K562 (cell line): Measurements from ENCODE around the gene ICAM2. TPM values are rescaled to one million over a fixed set of nuclear protein-coding genes. Genes with fewer than 3 reads are reported as not detected.
A peak's percentile ranks its signal among the peaks of the same experiment; 100 is the strongest.

Experiments
- CEBPZ ChIP-seq: fragments of 150-350 bp; IDR thresholded peaks from 2 replicates; pipeline ENCODE4 v1.6.1; 2014; ENCODE audit warnings: low read depth, mild to moderate bottlenecking, low read length, borderline replicate concordance
- CHCHD3 ChIP-seq: fragments of 250-450 bp; sonication (Bioruptor Pico); IDR thresholded peaks from 2 replicates; pipeline ENCODE4 v2.1.2; 2022; ENCODE audit warnings: mild to moderate bottlenecking
- ELK1 ChIP-seq: sonication (generic); formaldehyde crosslinking; IDR thresholded peaks from 2 replicates; pipeline ENCODE4 v1.8.1; 2022; ENCODE audit warnings: missing genetic modification reagents
- FOXA1 ChIP-seq: fragments of 450-650 bp; IDR thresholded peaks from 2 replicates; pipeline ENCODE4 v1.6.1; 2016; ENCODE audit warnings: mild to moderate bottlenecking, borderline replicate concordance
- HNRNPH1 ChIP-seq: fragments of 200-400 bp; formaldehyde crosslinking; optimal IDR thresholded peaks from 2 replicates; pipeline ENCODE3; 2017; ENCODE audit warnings: low read depth, mild to moderate bottlenecking, low read length, moderate library complexity
- HNRNPLL ChIP-seq: fragments of 200-400 bp; formaldehyde crosslinking; IDR thresholded peaks from 2 replicates; pipeline ENCODE4 v1.6.1; 2017; ENCODE audit warnings: low read length, low read depth, mild to moderate bottlenecking; ENCODE audit not compliant: poor library complexity, severe bottlenecking
- ID3 ChIP-seq, 2 experiments: fragments of 250-450 bp in 1 of 2; fragments of 450-650 bp in 1 of 2; sonication (Bioruptor Pico) in 1 of 2; IDR thresholded peaks; 2 replicates each; pipeline versions ENCODE4 v1.6.1 to v1.8.0; 2016 to 2021; ENCODE audit warnings: mild to moderate bottlenecking in 2 of 2, moderate library complexity in 2 of 2, missing compliant biosample characterization in 1 of 2, missing genetic modification characterization in 1 of 2
- MXD1 ChIP-seq: fragments of 250-450 bp; sonication (Bioruptor Pico); IDR thresholded peaks from 2 replicates; pipeline ENCODE4 v1.8.0; 2021; ENCODE audit warnings: borderline replicate concordance, mild to moderate bottlenecking, moderate library complexity; ENCODE audit not compliant: poor library complexity, severe bottlenecking
- NR0B1 ChIP-seq: fragments of 450-650 bp; IDR thresholded peaks from one replicate; pipeline ENCODE4 v1.6.1; 2018; ENCODE audit warnings: mild to moderate bottlenecking, moderate library complexity; ENCODE audit not compliant: partially characterized antibody
- NRF1 ChIP-seq, 2 experiments: fragments of 450-650 bp; IDR thresholded peaks in 1 of 2; conservative IDR thresholded peaks in 1 of 2; 2 replicates each; pipeline ENCODE4 v1.6.1; 2014; ENCODE audit warnings: mild to moderate bottlenecking in 2 of 2
- RBM22 ChIP-seq: fragments of 200-400 bp; formaldehyde crosslinking; IDR thresholded peaks from 2 replicates; pipeline ENCODE4 v1.6.1; 2018; ENCODE audit warnings: low read length, low read depth; ENCODE audit not compliant: poor library complexity, severe bottlenecking
- STAT5A ChIP-seq: IDR thresholded peaks from 2 replicates; pipeline ENCODE4 v1.6.1; 2012; ENCODE audit warnings: low read length, inconsistent platforms, borderline replicate concordance
- TBP ChIP-seq: optimal IDR thresholded peaks from 2 replicates; pipeline ENCODE3; 2011; ENCODE audit warnings: low read depth, low read length, improper control_type of control experiment
- U2AF2 ChIP-seq: fragments of 200-400 bp; formaldehyde crosslinking; optimal IDR thresholded peaks from 2 replicates; pipeline ENCODE3; 2017; ENCODE audit warnings: low read depth, mild to moderate bottlenecking, low read length
- ZNF274 ChIP-seq: IDR thresholded peaks from 2 replicates; pipeline ENCODE4 v1.6.1; 2011; ENCODE audit warnings: low read depth, mild to moderate bottlenecking, low read length, moderate library complexity, borderline replicate concordance
- ZNF354B ChIP-seq: fragments of 250-450 bp; sonication (Bioruptor Pico); IDR thresholded peaks from 2 replicates; pipeline ENCODE4 v1.4.0; 2020
- ZNF431 ChIP-seq: sonication (generic); formaldehyde crosslinking; IDR thresholded peaks from 2 replicates; pipeline ENCODE4 v1.8.0; 2022; ENCODE audit warnings: mild to moderate bottlenecking, missing genetic modification reagents
- ZNF512 ChIP-seq: IDR thresholded peaks from 2 replicates; pipeline ENCODE4 v1.6.1; 2016; ENCODE audit warnings: missing genetic modification characterization, missing compliant biosample characterization
- ZNF644 ChIP-seq: fragments of 200-800 bp; sonication (Bioruptor generic); IDR thresholded peaks from 2 replicates; pipeline ENCODE4 v1.6.1; 2016; ENCODE audit warnings: low read depth, missing genetic modification characterization, missing compliant biosample characterization
- polyA plus RNA-seq, 8 experiments: library from polyadenylated mRNA; depleted of rRNA in 4 of 8; stranded (reverse) in 5 of 8; unstranded in 3 of 8; fragments of >200 nt; fragmentation: Nextera tagmentation in 2 of 8; fragmentation: Illumina TruSeq in 1 of 8; extraction: Ambion mirVana in 2 of 8; extraction: Trizol in 1 of 8; gene quantifications; 2 replicates each; pipeline versions ENCODE4 v1.2.1 to v1.2.3, GENCODE V29; 2011 to 2014; ENCODE audit warnings: inconsistent platforms in 1 of 8, missing spikeins in 1 of 8
- total RNA-seq, 7 experiments: library from RNA; depleted of rRNA in 6 of 7; stranded (reverse); fragments of >200 nt in 6 of 7; fragmentation: Illumina TruSeq in 2 of 7; extraction: Trizol in 2 of 7; gene quantifications; 2 replicates each; pipeline versions ENCODE4 v1.2.1 to v1.2.3, GENCODE V29; 2011 to 2021; ENCODE audit warnings: low replicate concordance in 1 of 7

ICAM2 gene
- total and polyA plus RNA-seq, 9 of the 15 experiments (the other 6 are each of a cell fraction or from before 2014, with no cell fraction given) = 37.9 to 89.4 (median 60.6) TPM

GRCh38 chr17:64025732-64026294, 5.4 kb upstream of the ICAM2 start (continued):
- no peak for TF ChIP-seq HNRNPH1
- TF ChIP-seq ZNF354B = no peak
- no peak for TF ChIP-seq MXD1 (CRISPR knock-in tag)
- 0 out of 2 replicates have a peak, but pooled peaks have one; percentile 58 for TF ChIP-seq ZNF644
- TF ChIP-seq NRF1 (conservative IDR thresholded peaks at IDR 0.05 in 1 of 2, IDR thresholded peaks at IDR 0.05 in 1 of 2) = peak in 1 of 2 experiments; percentile 26; a peak in 1 of 4 replicates
- no peak for TF ChIP-seq U2AF2
- no peak for TF ChIP-seq ZNF431
- no peak for TF ChIP-seq CHCHD3 (CRISPR knock-in tag)
- TF ChIP-seq ZNF274 = no peak
- peak; percentile 77 for TF ChIP-seq HNRNPLL
- peak; percentile 30 for TF ChIP-seq TBP
- no peak for TF ChIP-seq STAT5A
- TF ChIP-seq ELK1 (CRISPR knock-in tag) = no peak
- TF ChIP-seq RBM22 = no peak
- TF ChIP-seq FOXA1 = no peak
- no peak for TF ChIP-seq ID3 (CRISPR knock-in tag; IDR thresholded peaks at IDR 0.05)
- TF ChIP-seq ID3 (tag; IDR thresholded peaks at IDR 0.05) = no peak
- TF ChIP-seq NR0B1 = no peak
- no peak for TF ChIP-seq ZNF512 (tag)
- TF ChIP-seq CEBPZ = no peak
